Gastrocnemius medialis (tissue), 4 donors: ENCODE results near the gene REC114.

Experiments
- CTCF ChIP-seq, 5 experiments: fragments of 450-650 bp in 3 of 5; fragments of 200-600 bp in 2 of 5; sonication (generic) in 2 of 5; IDR thresholded peaks in 4 of 5; conservative IDR thresholded peaks in 1 of 5; 1 replicate in 4 of 5; 2 replicates in 1 of 5; pipeline ENCODE4 v1.5.1; 2016 to 2019; ENCODE audit warnings: antibody characterized with exemption in 5 of 5, mild to moderate bottlenecking in 3 of 5, moderate library complexity in 3 of 5
- POLR2A ChIP-seq, 2 donors: fragments of 450-650 bp; IDR thresholded peaks; one replicate each; pipeline ENCODE4 v1.6.1; 2017; ENCODE audit warnings: antibody characterized with exemption in 2 of 2, mild to moderate bottlenecking in 2 of 2, moderate library complexity in 2 of 2

GRCh38 chr15:73600413-73601335, 157.7 kb downstream of the REC114 start:
- TF ChIP-seq POLR2A (IDR thresholded peaks at IDR 0.05) = no peak
- no peak for TF ChIP-seq CTCF (IDR thresholded peaks at IDR 0.05 in 4 of 5, conservative IDR thresholded peaks at IDR 0.05 in 1 of 5)
